Upper lobe of left lung (tissue), 6 donors: Measurements from ENCODE around the gene ITPK1. TPM values are rescaled to one million over a fixed set of nuclear protein-coding genes. Genes with fewer than 3 reads are reported as not detected.

Source experiments
- ATAC-seq, 2 donors: fragments of 200-7000 bp; cut with Tn5 transposase; one replicate each; pipeline ENCODE4 v1.9.1; 2022; ENCODE audit warnings: mild to moderate bottlenecking in 2 of 2, moderate library complexity in 2 of 2; ENCODE audit not compliant: low FRiP score in 2 of 2
- DNase-seq, 2 donors: peaks; one replicate each; pipeline ENCODE4 v3.0.0-alpha.2; 2019 to 2020
- H3K27ac ChIP-seq, 4 donors: fragments of 200-600 bp; sonication (generic); one replicate each; pipeline ENCODE4 v1.5.1; 2016 to 2019
- H3K27me3 ChIP-seq, 4 donors: fragments of 200-600 bp; sonication (generic); one replicate each; pipeline ENCODE4 v1.5.1; 2017 to 2019
- H3K36me3 ChIP-seq, 4 donors: fragments of 200-600 bp; sonication (generic); one replicate each; pipeline ENCODE4 v1.5.1; 2016 to 2019
- H3K4me1 ChIP-seq, 4 donors: fragments of 200-600 bp; sonication (generic); one replicate each; pipeline ENCODE4 v1.5.1; 2018 to 2019
- H3K4me3 ChIP-seq, 4 donors: fragments of 200-600 bp; sonication (generic); one replicate each; pipeline ENCODE4 v1.5.1; 2017 to 2019; ENCODE audit warnings: mild to moderate bottlenecking in 2 of 4, moderate library complexity in 1 of 4
- H3K9me3 ChIP-seq, 4 donors: fragments of 200-600 bp; sonication (generic); one replicate each; pipeline ENCODE4 v1.5.1; 2018 to 2019
- CTCF ChIP-seq, 6 experiments: fragments of 450-650 bp in 4 of 6; fragments of 200-600 bp in 2 of 6; sonication (generic) in 2 of 6; IDR thresholded peaks; one replicate each; pipeline ENCODE4 v1.5.1; 2016 to 2019; ENCODE audit warnings: antibody characterized with exemption in 6 of 6
- EP300 ChIP-seq, 4 donors: sonication (generic); formaldehyde crosslinking; IDR thresholded peaks; one replicate each; pipeline ENCODE4 v1.5.1; 2017; ENCODE audit warnings: antibody characterized with exemption in 4 of 4, control low read depth in 2 of 4
- POLR2A ChIP-seq, 4 donors: fragments of 450-650 bp; IDR thresholded peaks; one replicate each; pipeline ENCODE4 v1.5.1; 2016 to 2017; ENCODE audit warnings: antibody characterized with exemption in 4 of 4, mild to moderate bottlenecking in 2 of 4
- POLR2AphosphoS5 ChIP-seq, 2 donors: sonication (generic); formaldehyde crosslinking; IDR thresholded peaks; one replicate each; pipeline ENCODE4 v1.5.1; 2017; ENCODE audit warnings: antibody characterized with exemption in 2 of 2
- WGBS, 2 donors: methylation state at CpG; one replicate each; pipeline ENCODE4 v1.1.5; 2017 to 2018; 5-methylcytosine and 5-hydroxymethylcytosine counted together
- total RNA-seq, 6 donors: library from RNA; depleted of rRNA in 4 of 6; stranded (reverse); fragments of >200 nt in 4 of 6; gene quantifications; one replicate each; pipeline versions ENCODE4 v1.1.0 to v1.2.1, GENCODE V29; 2016 to 2021
- donor health status: DM: no; HTN: no; CAD: no; lungs with moderate emphysema.
- donor health status: DM: no; HTN: yes; CAD: no; lungs with severe emphysema.

The ITPK1 gene
- total RNA-seq, 6 donors from 2014 or later = 41.9 to 128 (median 86.1) TPM

DNA sequence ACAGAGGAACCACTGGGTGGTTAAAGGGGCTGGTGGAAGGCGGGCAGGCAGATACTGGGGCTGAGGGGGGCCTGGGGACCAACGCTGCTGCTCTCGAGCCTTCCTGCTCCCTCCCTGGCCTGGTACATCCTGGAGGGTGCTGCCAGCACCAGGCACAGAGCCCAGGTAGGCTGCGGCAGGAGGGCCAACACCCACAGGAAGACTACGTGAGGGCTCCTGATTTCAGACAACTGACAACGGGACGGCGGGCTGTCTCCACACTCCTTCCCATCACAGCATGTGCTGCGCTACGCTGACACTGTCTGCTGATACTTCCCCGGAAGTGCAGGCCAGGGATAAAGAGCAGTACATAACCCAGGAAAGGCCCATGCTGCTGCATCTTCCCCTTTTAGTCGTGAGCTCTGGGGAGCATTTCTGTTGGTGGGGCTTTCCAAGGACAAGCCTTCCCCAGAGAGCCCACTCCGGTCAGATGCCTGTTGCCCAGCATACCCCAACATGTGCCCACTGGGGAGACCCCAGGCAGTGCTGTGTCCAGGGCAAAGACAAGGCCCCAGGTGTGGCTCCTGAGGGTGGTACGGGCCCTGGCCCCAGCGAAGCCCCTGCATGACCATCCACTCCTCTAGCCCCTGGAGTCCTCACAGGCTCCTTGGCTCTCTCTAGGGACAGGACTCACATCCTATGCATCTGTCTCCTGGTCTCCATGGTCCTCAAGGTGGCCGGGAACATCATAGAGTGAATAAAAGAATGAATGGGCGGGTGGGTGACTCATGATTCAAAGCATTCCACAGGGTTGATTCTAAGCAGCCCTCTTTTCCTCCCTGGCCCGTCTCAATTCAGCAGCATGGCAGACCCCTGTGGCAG, 154.8 kb downstream of the ITPK1 start:
- 92 to 94% methylated on average over 5 to 18 of the region's 18 CpGs for WGBS, 2 donors
- Histone ChIP-seq H3K27me3 (no peaks in the 10 kb centered on the region), H3K4me3 (no peak overlapping the region), H3K36me3 (peaks cover 6 to 50% (median 41%) of the 10 kb centered on the region in 4 donors), H3K27ac (no peak overlapping the region), H3K9me3 (no peaks in the 10 kb centered on the region), H3K4me1 (peaks cover 0 to 16% (median 11%) of the 10 kb centered on the region in 4 donors)
- peak in 1 of 2 donors; percentile 40 for DNase-seq
- TF ChIP-seq POLR2A (IDR thresholded peaks at IDR 0.05) (no peak), CTCF (IDR thresholded peaks at IDR 0.05) (no peak), EP300 (IDR thresholded peaks at IDR 0.05) (no peak), POLR2AphosphoS5 (IDR thresholded peaks at IDR 0.05) (no peak)
- no peak for ATAC-seq

DNA sequence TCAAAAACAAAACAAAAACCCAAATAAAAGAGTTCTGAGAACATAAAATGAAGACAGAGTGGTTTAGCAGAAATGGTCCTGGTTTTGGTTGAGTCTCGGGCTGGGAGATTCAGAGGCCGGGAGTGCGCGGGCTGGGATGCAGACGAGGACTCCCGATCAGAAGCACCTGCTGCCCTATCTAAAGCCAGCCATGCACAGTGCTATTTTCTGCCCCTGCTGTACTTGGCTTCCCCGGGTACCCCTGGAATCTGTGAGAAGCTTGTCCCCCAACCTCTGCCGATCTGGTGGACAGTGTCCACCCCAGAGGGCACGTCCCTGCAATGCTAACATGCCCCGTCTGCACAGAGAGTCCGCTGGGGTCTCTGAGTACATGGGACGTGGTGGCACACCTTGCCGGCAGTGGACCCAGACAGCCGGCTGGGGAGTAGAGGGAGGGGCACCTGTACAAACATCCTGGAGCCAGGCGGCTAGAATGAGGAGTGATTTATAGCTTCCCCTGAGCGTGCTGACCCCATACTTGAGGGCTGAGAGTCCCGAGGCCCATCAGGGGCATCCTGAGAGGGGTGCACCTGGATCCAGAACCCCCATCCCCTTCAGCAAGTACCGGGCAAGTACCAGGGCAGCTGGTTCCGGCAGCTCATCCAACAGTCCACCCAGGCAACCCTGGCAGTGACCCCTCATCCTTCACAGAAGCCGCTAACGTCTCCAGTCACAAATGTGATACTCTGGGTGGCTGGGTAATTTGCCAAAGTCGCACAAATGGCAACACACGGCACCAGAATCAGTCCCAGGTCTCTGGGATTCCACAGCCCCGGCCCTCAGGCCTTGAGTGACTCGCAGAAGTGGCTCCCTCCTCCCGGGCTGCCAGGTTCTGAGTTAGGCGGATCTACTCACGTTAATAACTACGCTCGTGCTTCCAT, 155.7 kb downstream of the ITPK1 start:
- no peak for DNase-seq
- 88 to 90% methylated on average over 11 to 30 of the region's 30 CpGs for WGBS, 2 donors
- Histone ChIP-seq H3K27ac (no peak overlapping the region), H3K4me3 (no peak overlapping the region), H3K27me3 (no peaks in the 10 kb centered on the region), H3K36me3 (peaks cover 6 to 58% (median 41%) of the 10 kb centered on the region in 4 donors), H3K9me3 (no peaks in the 10 kb centered on the region), H3K4me1 (peaks cover 0 to 14% (median 9%) of the 10 kb centered on the region in 4 donors)
- no peak for TF ChIP-seq POLR2A (IDR thresholded peaks at IDR 0.05)
- no peak for TF ChIP-seq EP300 (IDR thresholded peaks at IDR 0.05)
- no peak for TF ChIP-seq POLR2AphosphoS5 (IDR thresholded peaks at IDR 0.05)
- TF ChIP-seq CTCF (IDR thresholded peaks at IDR 0.05) = no peak
- no peak for ATAC-seq

DNA sequence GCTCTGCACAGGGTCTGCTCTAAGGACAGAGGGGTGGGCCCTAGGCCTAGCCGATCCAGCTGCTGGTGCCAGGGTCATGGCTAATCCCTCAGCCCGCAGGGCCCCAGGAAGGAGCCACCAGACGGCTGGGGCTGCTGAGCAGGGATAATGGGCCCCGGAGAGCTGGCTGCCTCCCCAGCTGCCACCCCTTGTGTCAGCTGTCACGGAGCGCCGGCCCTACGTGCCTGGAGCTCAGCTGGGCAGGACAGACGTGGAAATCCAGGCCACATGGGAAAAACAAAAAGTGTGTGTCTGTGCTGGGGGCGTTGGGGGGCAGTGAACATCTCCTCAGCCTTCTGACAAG, 156.6 kb downstream of the ITPK1 start:
- ATAC-seq = no peak
- peaks cover 0 to 5% (median 3%) of the 10 kb centered on the region in 4 donors for H3K4me1 ChIP-seq
- H3K4me3 ChIP-seq = no peak overlapping the region
- H3K27ac ChIP-seq = no peak overlapping the region
- DNase-seq = peak in 1 of 2 donors; percentile 70
- H3K9me3 ChIP-seq = no peaks in the 10 kb centered on the region
- no peak for TF ChIP-seq POLR2AphosphoS5 (IDR thresholded peaks at IDR 0.05)
- no peak for TF ChIP-seq EP300 (IDR thresholded peaks at IDR 0.05)
- no peak for TF ChIP-seq POLR2A (IDR thresholded peaks at IDR 0.05)
- no peak for TF ChIP-seq CTCF (IDR thresholded peaks at IDR 0.05)
- H3K27me3 ChIP-seq = no peaks in the 10 kb centered on the region
- H3K36me3 ChIP-seq = peaks cover 6 to 62% (median 41%) of the 10 kb centered on the region in 4 donors
- 86 to 92% methylated on average over 7 of the region's 10 CpGs for WGBS, 2 donors

DNA sequence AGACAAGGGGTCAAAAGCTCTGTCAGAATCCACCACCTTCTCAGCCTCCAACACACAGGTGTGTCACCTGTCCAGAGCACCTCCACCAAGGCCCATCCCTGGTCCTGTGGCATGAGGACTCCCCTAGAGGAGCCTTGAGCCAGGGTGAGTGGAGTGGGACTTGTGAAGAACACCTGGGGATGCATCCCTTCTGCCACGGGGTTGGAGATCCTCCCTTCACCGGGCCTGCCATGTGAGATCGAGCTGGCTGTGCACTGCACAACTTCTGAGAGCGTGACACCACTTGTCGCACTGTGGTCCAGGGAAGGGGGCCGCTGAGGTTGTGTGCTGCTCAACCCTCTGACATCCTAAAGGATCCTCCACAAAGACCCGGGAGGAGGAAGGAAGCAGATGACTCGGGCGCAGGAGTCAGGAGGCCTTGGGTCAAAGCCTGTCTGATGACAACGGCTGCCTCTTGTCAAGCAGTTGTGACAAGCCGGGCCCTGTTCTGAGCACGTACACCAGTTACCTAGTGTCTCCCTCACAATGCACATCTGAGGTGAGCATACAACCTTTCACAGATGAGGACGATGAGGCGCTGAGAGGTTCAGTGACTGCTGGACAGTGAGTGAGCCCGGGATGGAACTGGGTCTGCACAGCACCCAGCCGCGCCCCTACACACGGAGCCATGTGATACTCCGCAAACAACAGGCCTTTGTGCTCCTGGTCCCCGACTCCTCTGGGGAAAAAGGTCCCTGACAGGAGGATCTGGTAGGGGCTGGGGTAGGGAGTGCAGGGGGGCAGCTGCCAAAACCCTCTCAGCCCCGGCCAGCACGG, 157.1 kb downstream of the ITPK1 start:
- no peak for TF ChIP-seq POLR2A (IDR thresholded peaks at IDR 0.05)
- TF ChIP-seq EP300 (IDR thresholded peaks at IDR 0.05) = no peak
- no peak for TF ChIP-seq CTCF (IDR thresholded peaks at IDR 0.05)
- TF ChIP-seq POLR2AphosphoS5 (IDR thresholded peaks at IDR 0.05) = no peak
- Histone ChIP-seq H3K27me3 (no peaks in the 10 kb centered on the region), H3K27ac (no peak overlapping the region), H3K4me1 (no peaks in the 10 kb centered on the region), H3K9me3 (no peaks in the 10 kb centered on the region), H3K4me3 (no peak overlapping the region), H3K36me3 (peaks cover 6 to 62% (median 41%) of the 10 kb centered on the region in 4 donors)
- DNase-seq = no peak
- 93 to 100% methylated on average over 2 to 22 of the region's 22 CpGs for WGBS, 2 donors
- no peak for ATAC-seq
